Duodenal mucosa (tissue), 2 donors: ENCODE measurements around the gene MACROD2.

Experiments
- H3K27ac ChIP-seq: one replicate; pipeline ENCODE4 v1.7.0; 2013; ENCODE audit warnings: low read depth, low read length
- H3K27me3 ChIP-seq, 2 donors: one replicate each; pipeline ENCODE4 v1.7.0; 2013; ENCODE audit warnings: low read length in 2 of 2, control low read depth in 1 of 2; ENCODE audit not compliant: insufficient read depth in 2 of 2, control insufficient read depth in 1 of 2
- H3K36me3 ChIP-seq, 2 donors: one replicate each; pipeline ENCODE4 v1.7.0; 2013; ENCODE audit warnings: low read length in 2 of 2, control low read depth in 1 of 2; ENCODE audit not compliant: insufficient read depth in 2 of 2, control insufficient read depth in 1 of 2
- H3K4me1 ChIP-seq, 2 donors: one replicate each; pipeline ENCODE4 v1.7.0; 2013; ENCODE audit warnings: low read length in 2 of 2, control low read depth in 1 of 2; ENCODE audit not compliant: insufficient read depth in 2 of 2, control insufficient read depth in 1 of 2
- H3K4me3 ChIP-seq, 2 donors: one replicate each; pipeline ENCODE4 v1.7.0; 2013; ENCODE audit warnings: low read length in 2 of 2, low read depth in 1 of 2
- H3K9ac ChIP-seq, 2 donors: one replicate each; pipeline ENCODE4 v1.7.0; 2013; ENCODE audit warnings: low read length in 2 of 2, low read depth in 1 of 2
- H3K9me3 ChIP-seq, 2 donors: one replicate each; pipeline ENCODE4 v1.7.0; 2013; ENCODE audit warnings: low read length in 2 of 2, control low read depth in 1 of 2; ENCODE audit not compliant: control insufficient read depth in 1 of 2

Gene MACROD2

DNA sequence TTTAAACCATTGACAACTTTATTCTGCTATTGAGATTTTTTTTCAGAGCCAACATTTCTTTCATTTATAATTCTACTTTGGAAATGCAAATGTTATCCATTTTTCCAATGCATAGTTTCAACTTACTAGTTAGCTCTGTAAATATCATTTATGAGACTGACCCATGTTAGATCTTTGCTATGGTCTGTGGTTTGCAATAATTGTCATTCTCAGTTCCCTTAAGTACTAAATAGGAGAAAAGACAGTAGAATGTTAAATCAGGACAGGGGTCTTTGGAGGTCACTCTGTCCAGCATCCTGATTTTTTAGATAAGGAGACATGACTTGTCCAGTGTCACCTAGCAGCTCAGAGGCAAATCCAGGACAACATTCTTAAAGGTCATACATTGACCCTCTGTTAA, 864.3 kb downstream of the MACROD2 start:
- no peak overlapping the region for H3K9ac ChIP-seq
- H3K4me3 ChIP-seq = no peak overlapping the region
- H3K4me1 ChIP-seq = peaks cover 0 to 5% of the 10 kb centered on the region in 2 donors
- no peak overlapping the region for H3K27ac ChIP-seq
- no peaks in the 10 kb centered on the region for H3K27me3 ChIP-seq
- no peaks in the 10 kb centered on the region for H3K36me3 ChIP-seq
- H3K9me3 ChIP-seq = no peaks in the 10 kb centered on the region

- Histone ChIP-seq H3K9ac (no peak overlapping the region), H3K9me3 (no peaks in the 10 kb centered on the region), H3K27ac (no peak overlapping the region), H3K36me3 (no peaks in the 10 kb centered on the region), H3K4me1 (peaks cover 0 to 5% of the 10 kb centered on the region in 2 donors), H3K4me3 (no peak overlapping the region), H3K27me3 (no peaks in the 10 kb centered on the region)
Measured at GRCh38 chr20:14860410-14860814, 865.1 kb downstream of the MACROD2 start.

DNA sequence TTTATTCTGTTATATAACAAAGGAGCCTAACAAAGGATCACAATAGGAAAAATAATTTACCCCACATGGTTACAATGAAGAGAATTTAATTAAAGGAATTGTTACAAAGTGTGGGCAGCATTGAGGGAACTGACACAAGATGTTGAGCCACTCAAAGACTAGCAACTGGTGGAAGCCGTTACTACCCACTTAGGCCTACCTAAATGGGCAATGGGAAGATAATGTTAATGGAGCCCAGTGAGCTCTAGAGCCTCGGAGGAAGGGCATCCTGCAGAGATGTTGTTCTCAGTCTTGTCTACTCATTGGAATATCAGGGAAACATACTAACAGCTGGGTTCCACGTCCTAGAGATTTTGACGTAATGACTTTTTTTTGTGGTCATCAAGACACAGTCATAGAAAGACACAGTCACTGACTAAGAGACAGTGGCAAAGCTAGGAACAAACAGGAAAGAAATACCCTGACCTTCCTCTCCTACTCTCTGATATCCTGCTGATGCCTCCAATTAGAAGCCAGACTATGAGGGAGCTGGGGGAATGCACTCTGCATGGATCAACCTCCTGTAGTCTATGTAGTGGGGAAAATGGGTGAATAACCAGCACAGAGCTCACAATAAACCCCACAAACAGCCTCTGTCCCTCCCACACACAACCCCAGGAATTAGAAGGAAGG, 865.8 kb downstream of the MACROD2 start:
- peaks cover 0 to 5% of the 10 kb centered on the region in 2 donors for H3K4me1 ChIP-seq
- H3K27me3 ChIP-seq = no peaks in the 10 kb centered on the region
- no peaks in the 10 kb centered on the region for H3K36me3 ChIP-seq
- H3K9me3 ChIP-seq = no peaks in the 10 kb centered on the region
- no peak overlapping the region for H3K27ac ChIP-seq
- H3K4me3 ChIP-seq = no peak overlapping the region
- no peak overlapping the region for H3K9ac ChIP-seq

- Histone ChIP-seq H3K27me3 (no peaks in the 10 kb centered on the region), H3K9ac (no peak overlapping the region), H3K36me3 (no peaks in the 10 kb centered on the region), H3K9me3 (no peaks in the 10 kb centered on the region), H3K27ac (no peak overlapping the region), H3K4me1 (peaks cover 0 to 3% of the 10 kb centered on the region in 2 donors), H3K4me3 (no peak overlapping the region)
Measured at GRCh38 chr20:14865169-14865568, 869.9 kb downstream of the MACROD2 start.

- H3K4me1 ChIP-seq = no peaks in the 10 kb centered on the region
- no peak overlapping the region for H3K4me3 ChIP-seq
- H3K9ac ChIP-seq = no peak overlapping the region
- no peaks in the 10 kb centered on the region for H3K9me3 ChIP-seq
- no peaks in the 10 kb centered on the region for H3K36me3 ChIP-seq
- no peak overlapping the region for H3K27ac ChIP-seq
- no peaks in the 10 kb centered on the region for H3K27me3 ChIP-seq
Measured at GRCh38 chr20:14865731-14866130, 870.4 kb downstream of the MACROD2 start.

- Histone ChIP-seq H3K27ac (no peak overlapping the region), H3K9me3 (no peaks in the 10 kb centered on the region), H3K27me3 (no peaks in the 10 kb centered on the region), H3K36me3 (no peaks in the 10 kb centered on the region), H3K4me1 (no peaks in the 10 kb centered on the region), H3K9ac (no peak overlapping the region), H3K4me3 (no peak overlapping the region)
Measured at GRCh38 chr20:14866841-14867514, 871.7 kb downstream of the MACROD2 start.

GRCh38 chr20:14877301-14878028, 882.1 kb downstream of the MACROD2 start:
- no peaks in the 10 kb centered on the region for H3K36me3 ChIP-seq
- no peak overlapping the region for H3K4me3 ChIP-seq
- no peaks in the 10 kb centered on the region for H3K27me3 ChIP-seq
- no peaks in the 10 kb centered on the region for H3K9me3 ChIP-seq
- H3K9ac ChIP-seq = no peak overlapping the region
- H3K27ac ChIP-seq = no peak overlapping the region
- peaks cover 16 to 26% of the 10 kb centered on the region in 2 donors for H3K4me1 ChIP-seq

- Histone ChIP-seq H3K27me3 (no peaks in the 10 kb centered on the region), H3K9ac (no peak overlapping the region), H3K27ac (no peak overlapping the region), H3K9me3 (no peaks in the 10 kb centered on the region), H3K4me1 (peaks cover 16 to 26% of the 10 kb centered on the region in 2 donors), H3K36me3 (no peaks in the 10 kb centered on the region), H3K4me3 (no peak overlapping the region)
Measured at GRCh38 chr20:14878676-14879019, 883.3 kb downstream of the MACROD2 start.

DNA sequence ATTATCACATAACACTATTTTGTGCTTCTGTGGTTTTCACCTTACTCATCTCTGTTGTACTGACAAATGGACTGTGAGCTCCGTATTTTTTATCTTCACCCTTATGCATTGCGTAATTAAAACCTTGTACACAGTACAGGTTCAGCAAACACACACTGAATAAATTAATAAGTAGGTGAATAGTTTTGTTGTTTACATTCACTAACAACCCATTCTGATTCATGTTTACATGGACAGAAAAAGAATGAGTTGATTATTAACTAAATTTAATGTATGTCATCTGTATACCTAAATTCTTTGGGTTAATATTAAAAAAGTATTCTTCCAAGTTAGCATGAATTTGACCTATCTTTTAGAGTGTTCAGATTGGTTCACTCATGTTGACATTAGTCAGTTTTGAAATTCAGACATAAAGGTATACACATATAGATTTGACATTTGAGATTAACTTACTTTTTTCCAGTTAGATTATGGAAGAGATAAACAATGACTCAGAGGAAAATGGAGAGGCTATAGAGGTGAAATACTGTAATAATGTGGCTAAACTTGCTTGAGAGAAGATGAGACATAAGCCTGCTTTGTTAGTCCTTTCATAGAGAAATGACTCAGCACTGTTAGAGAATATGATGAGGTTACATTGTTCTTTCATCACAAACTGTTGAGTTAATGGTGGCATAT, 883.8 kb downstream of the MACROD2 start:
- no peaks in the 10 kb centered on the region for H3K27me3 ChIP-seq
- H3K27ac ChIP-seq = no peak overlapping the region
- H3K9me3 ChIP-seq = no peaks in the 10 kb centered on the region
- no peaks in the 10 kb centered on the region for H3K36me3 ChIP-seq
- peaks cover 16 to 26% of the 10 kb centered on the region in 2 donors for H3K4me1 ChIP-seq
- no peak overlapping the region for H3K9ac ChIP-seq
- no peak overlapping the region for H3K4me3 ChIP-seq

- no peak overlapping the region for H3K9ac ChIP-seq
- H3K9me3 ChIP-seq = no peaks in the 10 kb centered on the region
- H3K4me3 ChIP-seq = no peak overlapping the region
- peaks cover 16 to 31% of the 10 kb centered on the region in 2 donors for H3K4me1 ChIP-seq
- no peaks in the 10 kb centered on the region for H3K36me3 ChIP-seq
- no peaks in the 10 kb centered on the region for H3K27me3 ChIP-seq
- no peak overlapping the region for H3K27ac ChIP-seq
Measured at GRCh38 chr20:14879839-14880238, 884.5 kb downstream of the MACROD2 start.
